Measurements from ENCODE around the gene ITPA.
"Not testable (repeated sequence)": the region's sequence is repeated elsewhere in the genome, so short reads cannot be mapped to it uniquely, and the experiment has no call there.

Gene ITPA

DNA sequence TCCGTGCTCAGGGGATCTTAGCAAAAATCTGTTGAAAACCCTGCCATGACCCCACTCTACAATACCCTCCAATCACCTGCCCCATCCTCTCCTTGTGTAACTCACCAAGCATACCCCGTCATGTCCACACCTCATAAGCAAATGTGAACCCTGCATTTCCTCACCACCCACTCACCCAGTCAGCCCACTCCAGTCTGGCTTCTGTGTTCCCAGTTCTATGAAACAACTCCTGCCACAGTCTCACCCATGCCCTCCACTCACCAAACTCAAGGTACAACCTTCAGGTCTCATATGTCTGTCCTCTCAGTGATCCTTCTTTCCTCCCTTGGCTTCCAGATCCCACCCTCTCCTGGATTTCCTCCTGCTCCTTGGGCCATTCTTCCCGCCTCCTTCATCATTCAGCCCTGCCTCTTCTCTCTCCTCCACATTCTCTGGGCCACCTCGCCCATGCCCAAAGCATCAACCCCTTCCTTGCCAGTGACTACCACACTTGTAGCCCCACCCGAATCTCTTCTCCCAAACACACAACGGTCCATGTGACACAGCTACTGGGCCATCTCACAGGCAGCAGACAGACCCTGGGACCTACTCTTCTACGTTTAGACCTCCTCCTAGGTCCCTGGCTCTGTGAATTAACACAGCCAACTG, 13.6 kb upstream of the ITPA start:
- no peak for DNase-seq (ENCODE audit: insufficient read length, low spot score)

DNA sequence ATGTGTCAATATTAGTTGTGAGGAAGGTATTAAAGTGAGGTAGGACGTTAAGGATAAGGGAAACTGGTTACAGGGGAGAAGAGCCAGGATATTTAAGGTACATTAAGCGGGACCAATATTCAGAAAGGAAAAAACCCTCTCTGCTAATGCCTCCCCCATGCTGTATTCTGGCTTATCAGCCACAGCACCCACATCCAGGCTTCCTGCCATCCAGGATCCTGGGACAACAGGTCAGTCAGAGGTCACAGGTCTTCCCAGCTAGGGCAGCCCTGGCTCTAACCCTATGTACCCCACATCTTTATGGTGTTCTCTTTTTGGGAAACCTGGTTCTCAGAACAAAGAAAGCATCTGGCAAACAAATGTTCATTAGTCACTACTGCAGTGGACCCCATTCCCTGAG, 10.1 kb upstream of the ITPA start:
- DNase-seq (ENCODE audit: insufficient read length, low spot score), result no peak
- no peak for FAIRE-seq

More for the DNA sequence above, 13.6 kb upstream of the ITPA start:
- FAIRE-seq, result no peak

DNA sequence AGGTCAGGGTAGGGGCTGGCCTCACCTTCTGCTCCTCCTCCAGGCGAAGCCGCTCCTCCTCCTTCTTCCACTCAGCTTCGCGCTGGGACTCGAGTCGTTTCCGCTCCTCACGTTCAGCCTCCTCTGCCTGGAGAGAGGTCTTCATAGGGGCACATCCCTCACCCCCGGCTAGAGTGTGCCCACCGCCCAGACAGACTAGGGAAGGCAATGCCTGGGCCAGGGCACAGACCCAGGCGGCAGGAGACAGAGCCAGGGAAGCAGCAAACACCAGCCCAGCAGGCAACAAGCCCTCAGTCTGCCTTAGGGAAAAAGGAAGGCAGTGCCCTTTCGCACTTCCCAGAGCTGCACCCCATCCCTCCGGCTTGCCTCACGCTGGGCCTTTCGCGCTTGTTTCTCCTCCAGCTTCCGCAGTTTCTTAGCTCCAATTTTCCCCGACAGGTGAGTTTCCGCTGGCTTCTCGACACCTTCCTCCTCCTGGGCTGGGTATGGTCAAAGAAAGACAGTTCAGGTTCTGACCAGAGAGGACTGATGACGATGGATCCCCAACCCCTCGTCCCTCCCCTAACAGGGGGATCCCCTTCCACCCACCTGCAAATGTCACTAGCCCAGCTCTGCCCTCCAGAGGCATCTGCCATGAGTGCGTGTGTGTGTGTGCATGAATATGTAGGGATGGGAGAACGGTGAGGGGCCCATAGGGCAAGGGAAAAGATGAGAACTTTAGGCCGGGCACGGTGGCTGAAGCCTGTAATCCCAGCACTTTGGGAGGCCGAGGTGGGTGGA, 9.1 kb upstream of the ITPA start:
- no peak for DNase-seq (ENCODE audit: insufficient read length, low spot score)
- no peak for FAIRE-seq

DNA sequence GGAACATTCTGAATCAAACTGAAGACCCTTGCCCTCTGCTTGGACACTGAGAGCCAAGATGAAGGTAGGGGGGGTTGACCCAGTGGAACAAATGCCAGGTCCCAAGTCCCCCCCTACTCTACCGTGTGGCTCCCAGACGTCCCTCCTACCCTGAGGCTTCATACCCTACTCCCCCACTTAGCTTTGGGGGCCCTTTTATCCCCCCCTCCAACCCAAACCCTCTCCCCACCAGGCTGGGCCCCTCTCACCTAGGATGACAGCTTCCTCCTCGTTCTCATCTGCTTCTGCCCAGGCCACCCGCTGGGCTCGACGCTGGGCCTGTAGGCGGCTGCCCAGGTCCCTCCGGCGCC, 6.4 kb upstream of the ITPA start:
- FAIRE-seq (no peak), DNase-seq (ENCODE audit: insufficient read length, low spot score) (no peak)

DNA sequence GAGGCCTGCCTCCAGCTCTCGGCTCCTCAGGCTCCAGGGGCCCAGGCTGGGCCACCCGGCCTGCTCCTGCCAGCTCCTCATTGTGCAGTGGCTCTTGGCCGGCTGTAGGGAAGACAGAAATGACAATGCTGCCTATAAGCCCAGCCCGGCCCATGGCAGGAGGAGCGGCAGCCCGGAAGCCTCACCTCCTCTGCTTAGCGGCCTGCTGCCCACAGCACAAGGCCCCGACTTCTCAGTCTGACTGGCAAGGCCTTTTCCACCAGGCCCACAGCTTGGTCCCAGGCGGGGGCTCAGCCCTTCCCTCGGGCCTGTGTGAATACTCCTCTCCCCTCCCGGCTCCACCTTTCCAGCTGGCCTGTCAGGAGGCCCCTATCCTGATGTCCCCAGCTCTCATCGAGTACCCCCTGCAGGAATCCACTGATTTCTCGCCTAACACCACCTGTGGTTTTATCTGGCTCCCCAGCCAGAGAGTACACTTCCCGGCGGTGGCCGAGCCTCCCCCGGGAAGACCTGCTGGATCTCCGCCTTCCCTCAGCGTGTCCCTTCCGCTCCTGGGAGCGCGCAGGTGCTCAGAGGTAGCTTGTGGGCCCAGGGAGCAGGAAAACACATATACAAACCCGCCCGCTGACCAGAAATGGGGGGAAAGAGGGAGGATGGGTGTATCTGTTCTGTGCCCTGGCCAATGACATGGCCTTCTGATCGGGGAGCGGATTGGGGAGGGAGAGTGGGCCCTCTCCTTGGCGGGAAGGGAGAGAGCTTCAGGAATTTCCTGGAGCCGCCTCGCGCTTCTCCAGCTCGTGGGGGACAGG, 5.8 kb upstream of the ITPA start:
- FAIRE-seq (no peak), DNase-seq (ENCODE audit: insufficient read length, low spot score) (no peak)

DNA sequence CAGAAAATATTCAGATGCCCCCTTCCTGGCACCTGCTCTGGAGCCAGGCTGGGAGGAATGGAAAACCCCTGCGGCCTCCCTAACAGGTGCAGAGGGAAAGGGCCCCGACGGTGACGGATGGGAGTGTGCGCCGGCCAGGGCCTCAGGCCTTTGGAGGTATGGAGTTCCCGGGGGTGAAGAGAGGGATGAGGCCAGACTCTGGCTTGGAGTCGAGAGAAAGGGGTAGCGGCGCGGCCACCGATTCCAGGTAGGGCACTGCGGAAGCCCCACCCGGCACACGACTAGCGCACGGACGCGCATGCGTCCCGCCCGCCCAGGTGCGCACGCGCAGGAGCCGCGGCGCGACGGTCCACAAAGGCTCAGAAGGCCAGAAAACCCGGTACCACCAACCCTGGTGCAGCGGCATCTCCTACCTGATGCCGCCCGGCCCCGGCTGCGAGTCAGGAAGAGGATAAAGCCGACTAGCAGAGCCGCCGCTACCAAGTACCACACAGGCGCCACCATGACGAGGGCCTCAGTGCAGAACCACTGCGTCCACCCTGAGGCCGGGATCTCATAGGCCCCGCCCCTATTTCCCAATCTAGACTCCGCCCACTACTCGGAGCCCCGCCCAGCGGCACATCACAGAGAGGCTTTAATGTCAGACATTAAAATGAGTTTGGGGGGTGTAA, 5.0 kb upstream of the ITPA start, which contains the start of gene DDRGK1:
TSS of gene DDRGK1 (minus strand) at position 559 of the 671 bp plus-strand sequence. CDS start at position 504, 55 bp downstream.
- peak; percentile 95 for DNase-seq (ENCODE audit: insufficient read length, low spot score)
- peak; percentile 58 for FAIRE-seq

DNA sequence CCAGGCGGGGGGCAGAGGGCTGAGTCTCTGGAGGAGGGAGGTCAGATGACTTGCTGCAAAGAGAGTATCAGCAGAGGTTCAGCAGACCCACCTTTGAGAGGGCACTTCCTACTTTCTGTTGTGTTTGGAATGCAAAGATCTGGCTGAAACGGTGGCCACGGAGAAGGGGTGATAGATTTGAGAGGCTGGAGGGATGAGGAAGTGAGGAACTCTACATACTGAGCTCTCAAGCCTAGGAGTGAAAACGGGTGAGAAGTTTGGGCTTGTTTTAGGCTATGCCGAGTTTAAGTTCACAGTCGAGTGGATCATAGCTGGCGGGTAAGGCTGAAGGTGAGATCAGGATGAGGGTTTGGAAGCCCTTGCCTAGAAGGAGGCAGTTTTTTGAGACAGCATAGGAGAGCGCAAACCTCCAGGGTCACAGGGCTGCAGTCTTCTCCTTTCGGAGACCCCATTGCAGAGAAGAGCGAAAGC, 477 bp upstream of the ITPA start:
- DNase-seq (ENCODE audit: insufficient read length, low spot score), result no peak

DNA sequence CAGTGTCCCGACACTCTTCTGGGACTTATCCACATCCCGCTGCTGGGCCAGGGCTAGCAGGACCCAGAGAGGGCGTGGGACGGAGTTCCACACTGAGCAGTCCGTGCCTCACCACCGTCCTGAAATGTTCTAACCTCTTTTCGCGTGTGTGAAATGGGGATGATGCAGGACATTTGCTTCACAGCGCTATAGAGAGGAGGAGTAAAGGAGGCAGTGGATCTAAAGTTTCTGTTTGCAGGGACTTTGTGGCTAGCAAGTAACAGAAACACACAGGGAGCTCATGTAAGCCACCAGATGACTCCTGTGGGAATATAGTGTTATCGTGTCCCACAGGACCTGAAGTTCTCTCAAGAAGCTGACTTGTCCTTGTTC, 634 bp downstream of the ITPA start:
- DNase-seq (ENCODE audit: insufficient read length, low spot score) (no peak), FAIRE-seq (no peak)

More for the DNA sequence above, 477 bp upstream of the ITPA start:
- no peak for FAIRE-seq

DNA sequence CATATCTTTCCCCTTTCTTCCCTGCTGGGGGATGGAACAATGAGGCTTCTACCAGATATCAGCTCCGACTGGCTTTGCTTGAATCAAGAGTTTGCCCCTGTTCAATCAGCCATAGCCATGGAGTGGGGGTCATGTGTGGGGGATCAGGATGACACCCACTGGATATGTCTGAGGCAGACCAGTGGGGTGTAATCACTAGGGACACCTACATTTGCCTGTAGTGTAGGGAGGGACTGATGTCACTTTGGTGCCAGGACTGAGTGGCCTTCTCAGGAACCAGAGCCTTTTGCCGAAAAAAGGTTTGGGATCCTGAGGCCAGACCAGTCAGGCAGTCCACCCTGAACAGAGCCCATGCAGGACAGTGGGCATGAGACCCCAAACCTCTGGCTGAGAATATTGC, 1.0 kb downstream of the ITPA start:
- DNase-seq (ENCODE audit: insufficient read length, low spot score) (no peak), FAIRE-seq (peak; percentile 74)

DNA sequence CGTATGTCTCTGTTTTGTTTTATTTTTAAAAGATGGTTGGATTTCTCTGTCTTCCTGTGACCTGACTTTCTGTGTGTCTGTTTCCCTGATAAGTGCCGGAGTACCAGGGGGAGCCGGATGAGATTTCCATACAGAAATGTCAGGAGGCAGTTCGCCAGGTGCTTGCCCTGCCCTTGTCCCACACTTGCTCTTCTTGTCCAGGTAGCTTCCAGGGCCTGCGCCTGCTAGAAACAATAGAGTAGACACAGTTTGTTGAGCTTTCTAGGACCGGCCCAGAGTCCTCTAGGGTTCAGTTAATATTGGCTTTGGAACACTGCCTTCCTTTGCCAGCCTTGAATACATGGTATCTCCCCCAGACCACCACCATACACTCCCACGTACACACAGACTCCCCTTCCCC, 3.9 kb downstream of the ITPA start:
- DNase-seq (ENCODE audit: insufficient read length, low spot score) (no peak), FAIRE-seq (no peak)

DNA sequence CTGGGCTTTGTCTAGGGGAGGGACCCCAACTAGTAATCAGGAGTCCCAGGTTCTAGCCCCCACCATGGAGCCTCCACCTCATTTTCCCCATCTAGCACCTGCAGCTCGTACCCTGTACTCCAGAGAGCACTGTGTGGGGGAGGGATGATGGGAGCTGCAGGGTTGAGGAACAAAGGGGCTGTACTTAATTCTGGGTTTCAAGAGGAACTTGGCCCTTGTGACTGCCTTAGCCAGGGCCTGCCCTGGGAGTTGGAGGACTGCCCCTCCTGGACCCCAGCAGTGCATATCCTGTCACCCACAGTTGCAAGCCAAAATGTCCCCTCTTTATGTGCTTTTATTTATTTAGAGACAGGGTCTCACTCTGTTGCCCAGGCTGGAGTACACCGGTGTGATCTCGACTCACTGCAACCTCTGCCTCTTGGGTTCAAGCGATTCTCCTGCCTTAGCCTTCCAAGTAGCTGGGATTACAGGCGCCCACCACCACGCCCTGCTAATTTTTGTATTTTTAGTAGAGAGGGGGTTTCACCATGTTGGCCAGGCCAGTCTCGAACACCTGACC, 6.1 kb downstream of the ITPA start:
- FAIRE-seq; DNase-seq (ENCODE audit: insufficient read length, low spot score): not testable (repeated sequence)

DNA sequence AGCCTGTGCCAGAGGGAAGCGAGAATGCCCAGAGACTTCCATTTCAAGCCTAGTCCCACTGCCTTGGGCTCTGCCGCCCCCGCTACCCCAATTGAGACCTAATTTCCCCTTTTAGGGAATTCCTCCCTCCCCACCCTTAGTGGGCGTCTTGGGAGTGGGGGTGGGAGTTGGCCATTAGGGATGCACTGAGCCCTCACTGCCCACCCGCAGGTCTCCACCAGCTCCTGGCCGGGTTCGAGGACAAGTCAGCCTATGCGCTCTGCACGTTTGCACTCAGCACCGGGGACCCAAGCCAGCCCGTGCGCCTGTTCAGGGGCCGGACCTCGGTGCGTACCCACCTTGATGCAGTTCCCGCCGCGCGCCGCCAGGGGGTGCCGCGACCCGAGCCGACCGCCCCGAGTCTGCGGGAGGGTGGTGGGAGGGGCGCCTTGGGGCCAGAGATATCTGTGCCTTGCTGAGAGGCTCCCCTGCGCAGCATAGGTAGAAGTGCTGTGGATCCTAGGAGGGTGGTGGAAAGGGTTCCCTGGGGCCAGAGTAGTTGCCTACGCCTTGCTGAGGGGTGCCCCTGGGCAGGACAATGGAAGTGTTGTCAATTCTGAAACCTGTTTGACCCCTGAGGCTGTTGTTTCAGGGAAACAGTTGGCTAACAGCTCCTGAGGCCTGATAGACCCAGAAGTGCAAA, 9.2 kb downstream of the ITPA start:
- FAIRE-seq, result peak; percentile 77
- DNase-seq (ENCODE audit: insufficient read length, low spot score), result peak; percentile 53

DNA sequence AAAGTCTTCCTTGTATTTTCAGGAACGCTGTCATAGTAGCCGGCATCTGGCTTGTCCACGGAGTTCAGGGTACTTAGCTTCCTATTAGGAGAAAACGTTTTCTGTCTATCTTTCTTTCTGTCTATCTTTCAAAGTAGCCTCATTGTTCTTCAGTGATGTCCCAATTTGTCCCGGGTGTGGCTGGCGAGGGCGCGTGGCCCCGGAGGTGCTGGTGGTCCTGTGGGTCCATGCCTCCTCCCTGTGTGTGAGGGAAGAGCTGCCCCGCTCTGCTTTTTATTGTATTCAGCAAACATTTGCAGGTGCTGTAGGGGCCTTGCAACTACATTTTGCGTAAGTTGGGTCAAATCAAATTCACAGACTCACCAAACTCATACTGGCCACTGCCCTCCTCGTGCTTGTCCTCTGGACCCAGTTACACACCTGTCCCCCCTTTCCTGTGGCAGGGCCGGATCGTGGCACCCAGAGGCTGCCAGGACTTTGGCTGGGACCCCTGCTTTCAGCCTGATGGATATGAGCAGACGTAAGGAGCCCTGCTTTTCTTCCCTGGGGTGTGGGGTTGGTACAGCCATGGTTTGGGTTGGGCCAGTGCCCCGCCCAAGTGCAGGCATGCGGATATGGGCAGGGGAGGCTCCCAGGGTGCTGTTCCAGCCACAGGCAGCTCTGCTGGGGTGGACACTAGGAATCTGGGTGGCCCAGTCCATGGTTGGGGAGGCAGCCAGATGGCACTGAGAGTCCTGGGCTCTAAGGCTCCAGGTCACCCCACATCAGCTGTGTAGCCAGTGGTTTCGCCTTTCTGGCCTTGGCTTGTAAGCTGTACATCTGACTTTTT, 12.3 kb downstream of the ITPA start:
- FAIRE-seq, result no peak

DNA sequence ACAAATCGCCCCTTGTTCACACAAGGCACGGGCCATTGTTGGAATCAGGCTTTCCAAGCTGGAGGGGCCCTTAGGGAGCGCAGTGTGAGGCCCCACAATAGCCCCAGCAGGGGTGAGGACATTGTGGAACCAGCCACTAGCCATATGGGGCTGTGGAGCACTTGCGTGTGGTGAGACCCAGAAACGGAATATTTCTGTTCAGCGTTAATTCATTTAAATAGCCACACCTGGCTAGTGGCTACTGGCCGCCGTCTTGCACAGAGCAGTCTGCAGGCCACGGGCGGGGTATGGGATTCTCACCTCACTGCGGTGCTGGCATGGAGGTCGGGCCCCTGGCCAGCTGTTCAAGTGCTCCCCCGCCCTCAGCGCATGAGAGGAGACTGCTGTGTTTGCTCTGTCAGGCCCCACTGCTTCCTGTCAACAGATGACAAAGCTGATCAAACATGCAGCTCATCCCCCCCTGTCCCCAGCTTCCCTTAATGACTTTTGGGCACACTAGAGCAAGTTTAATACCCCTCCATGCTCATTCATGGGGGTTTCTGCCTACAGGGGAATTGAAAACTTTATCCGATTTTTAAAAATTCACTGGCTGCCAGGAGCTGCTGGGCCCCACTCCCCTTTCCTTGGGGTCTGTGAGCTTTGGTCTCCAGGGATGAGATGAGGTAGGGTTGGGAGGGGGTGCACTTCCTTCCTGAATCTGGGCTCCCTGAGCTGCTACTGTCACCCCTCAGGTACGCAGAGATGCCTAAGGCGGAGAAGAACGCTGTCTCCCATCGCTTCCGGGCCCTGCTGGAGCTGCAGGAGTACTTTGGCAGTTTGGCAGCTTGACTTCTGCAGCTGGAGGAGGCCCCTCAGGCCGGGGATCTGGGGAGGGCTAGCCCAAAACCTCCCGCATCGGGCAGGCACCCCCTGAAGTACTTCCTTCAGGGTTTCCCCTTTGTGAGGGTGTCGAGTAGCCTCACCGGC, 13.6 kb downstream of the ITPA start:
- FAIRE-seq (no peak), DNase-seq (ENCODE audit: insufficient read length, low spot score) (no peak)

More for the DNA sequence above, 12.3 kb downstream of the ITPA start:
- DNase-seq (ENCODE audit: insufficient read length, low spot score), result no peak

DNA sequence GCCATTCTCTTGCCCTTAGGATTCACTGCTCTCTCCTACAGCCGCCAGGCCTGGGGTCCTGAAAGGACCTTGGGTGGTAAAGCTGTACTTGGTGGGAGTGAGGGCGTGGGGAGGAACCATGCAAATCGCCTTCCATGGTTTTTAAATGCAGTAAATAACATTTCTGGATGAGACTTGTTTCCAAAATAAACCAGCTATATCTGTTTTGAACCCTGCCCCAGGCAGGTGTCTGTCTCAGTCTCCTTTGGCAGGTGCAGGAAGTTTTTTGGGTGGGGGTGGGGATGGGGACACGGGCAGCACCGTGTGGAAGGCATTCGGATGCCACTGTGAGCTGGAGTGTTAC, 14.3 kb downstream of the ITPA start:
- DNase-seq (ENCODE audit: insufficient read length, low spot score) (no peak), FAIRE-seq (no peak)

DNA sequence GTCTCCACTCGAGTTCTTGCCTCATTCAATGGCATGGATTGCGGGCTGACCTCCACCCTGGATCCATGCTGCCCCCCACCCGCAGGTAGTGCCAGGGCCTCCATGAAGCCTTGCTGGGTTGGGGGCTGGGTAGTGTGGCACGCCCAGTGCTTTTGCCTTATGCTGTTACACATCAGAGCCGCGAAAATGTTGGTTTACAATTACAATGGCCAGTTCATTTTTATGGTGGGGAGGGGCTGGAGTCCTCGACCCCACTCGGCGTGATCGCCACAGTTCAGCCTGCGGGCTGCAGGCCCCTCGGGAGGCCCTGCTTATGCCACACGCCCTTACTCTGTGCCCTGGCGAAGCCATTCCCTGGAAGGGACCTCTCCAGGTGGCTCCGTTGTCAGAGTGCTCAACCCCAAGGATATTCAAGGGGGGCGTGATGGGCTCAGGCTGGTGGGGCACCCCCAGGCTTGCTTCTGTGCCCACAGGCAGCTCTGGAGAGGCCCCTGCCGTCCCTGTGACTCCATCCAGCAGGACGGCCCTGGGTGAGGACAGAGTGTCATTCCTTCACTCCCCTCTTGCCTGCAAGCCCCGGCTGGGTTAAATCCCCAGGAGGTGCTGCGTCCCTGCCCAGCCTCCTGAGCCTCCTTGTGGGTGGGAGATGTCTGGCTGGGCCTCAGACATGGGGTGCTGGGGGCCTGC, 14.8 kb downstream of the ITPA start:
- DNase-seq (ENCODE audit: insufficient read length, low spot score) (no peak), FAIRE-seq (no peak)

DNA sequence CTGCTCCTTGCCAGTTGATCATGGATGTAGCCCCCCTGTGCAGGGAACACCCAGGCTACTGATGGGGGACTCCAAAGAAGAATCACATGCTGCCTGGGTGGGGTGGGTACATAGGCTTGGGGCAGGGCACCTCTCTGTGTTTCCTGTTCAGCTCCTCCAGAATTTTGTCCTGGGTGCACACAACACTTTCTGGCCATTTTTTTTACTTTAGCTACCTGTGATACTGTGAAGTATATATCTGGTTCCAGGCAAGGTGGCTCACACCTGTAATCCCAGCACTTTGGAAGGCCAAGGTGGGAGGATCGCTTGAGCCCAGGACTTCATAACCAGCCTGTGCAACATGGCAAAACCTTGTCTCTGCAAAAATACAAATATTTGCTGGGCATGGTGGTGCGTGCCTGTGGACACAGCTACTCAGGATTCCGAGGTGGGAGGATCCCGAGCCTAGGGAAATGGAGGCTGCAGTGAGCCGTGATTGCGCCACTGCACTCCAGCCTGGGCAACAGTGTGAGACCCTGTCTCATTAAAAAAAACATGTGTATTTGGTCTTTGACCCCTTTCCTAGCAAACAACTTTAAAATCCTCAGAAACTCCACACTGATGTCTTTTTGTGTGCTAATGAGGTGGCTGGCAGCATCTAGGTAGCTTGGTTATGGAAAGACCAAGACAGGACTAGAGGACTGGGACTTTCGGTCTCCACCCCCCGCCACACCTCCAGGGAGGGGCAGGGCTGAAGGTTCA, 15.6 kb downstream of the ITPA start:
- DNase-seq (ENCODE audit: insufficient read length, low spot score), result no peak
- no peak for FAIRE-seq

Measured in HTR-8/SVneo (cell line).